SW 1271 (cell line): Measurements from ENCODE around the gene AATK.

Experiments used
- DNase-seq, 2 experiments: peaks; one replicate each; lab custom pipeline; 2025; lab: John Stamatoyannopoulos, UW

The AATK gene

DNA sequence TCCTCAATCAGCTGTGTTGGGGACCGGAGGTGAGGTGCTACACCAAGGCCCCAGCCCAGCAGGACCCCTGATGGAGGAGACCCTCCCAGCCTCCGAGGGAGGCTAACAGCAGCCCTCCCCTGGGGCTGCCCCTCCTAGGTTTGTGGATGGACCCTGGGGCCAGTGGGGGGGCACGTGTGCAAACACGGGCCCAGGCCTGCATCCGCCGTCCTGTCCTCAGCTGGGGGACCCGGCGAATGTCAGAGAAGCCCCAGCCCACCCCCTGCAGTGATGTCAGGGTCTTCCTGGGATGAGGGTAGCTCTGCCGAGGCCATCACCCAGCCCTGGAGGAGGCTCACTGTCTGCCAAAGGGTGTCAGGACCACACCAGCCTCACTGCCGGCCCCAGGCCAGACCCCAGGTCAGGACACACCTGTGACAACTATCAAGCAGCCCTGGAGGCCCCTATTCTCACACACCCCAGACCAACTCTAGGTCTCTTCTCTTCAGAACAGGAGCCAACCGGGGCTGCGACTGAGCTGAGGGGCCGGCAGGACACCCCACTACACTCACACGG is 30.0 kb upstream of the AATK start:
- DNase-seq, result no peak

DNA sequence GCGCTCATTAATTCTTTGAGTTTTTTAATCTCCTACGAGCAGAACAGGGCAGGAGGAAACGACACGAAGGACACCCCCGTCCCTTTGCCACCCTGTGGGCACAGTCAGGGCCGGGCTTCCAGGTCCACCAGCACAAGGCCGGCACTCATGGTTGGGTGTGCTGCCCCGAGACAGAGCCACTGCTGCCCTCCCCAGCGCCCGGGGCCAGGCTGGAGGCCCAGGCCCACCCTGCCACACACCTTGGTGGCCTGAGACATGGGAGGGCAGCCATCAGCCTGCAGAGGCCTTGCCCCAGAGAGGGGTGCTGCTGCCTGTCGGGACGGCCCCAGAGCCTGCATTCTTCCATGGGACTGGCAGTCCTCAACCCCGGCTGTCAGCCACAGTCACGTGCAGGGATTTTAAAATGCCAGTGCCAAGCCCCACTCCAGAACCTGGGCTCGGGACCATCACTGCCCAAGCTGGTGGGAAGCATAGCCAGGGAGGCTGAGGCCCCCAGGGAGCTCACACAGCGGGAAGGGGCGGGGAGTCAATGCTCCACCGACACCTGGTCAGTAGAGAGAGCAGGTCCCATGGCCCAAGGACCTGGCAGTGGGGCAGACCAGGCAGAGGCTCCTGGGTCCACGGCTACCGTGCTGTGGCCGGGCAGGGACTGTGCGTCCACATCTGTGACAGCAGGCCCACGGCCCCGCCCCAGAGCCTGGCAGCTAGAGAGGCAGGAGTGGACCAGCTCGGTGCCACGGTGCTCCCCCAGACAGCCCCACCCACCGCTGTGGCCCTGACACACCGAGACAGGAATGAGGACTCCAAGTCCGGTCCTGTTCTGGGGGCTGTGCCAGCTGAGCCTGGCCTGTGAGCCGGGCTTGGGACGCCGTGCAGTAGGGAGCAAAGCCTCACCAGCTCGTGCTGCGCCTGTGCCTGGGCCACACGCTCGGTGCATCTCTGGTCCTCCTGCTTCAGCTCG is 29.2 kb upstream of the AATK start:
- DNase-seq, result no peak

DNA sequence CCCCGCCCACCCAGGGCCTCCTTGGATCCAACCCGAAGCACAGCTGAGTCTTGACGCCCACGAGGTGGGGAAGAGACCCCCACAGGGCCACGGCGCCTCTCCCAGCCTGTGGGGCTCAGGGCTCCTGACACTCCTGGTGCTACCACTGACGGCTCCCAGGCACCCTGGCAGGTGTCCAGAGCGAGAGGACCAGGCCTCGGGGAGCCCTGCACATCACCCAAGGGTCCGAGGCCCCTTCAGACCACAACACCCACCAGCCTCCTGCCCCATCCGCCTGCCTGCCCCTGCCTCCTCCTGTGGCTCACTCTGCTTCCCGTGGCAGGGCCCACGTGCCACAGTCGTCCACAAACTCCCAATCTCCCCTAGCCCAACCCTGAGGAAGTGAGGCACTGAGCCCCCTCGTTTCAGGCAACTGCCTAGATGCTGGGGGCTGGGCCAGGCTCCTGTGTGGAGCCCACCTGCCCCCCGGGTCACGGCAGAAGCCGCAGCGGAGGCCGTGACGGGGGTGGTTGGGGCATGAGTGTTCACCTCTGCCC is 28.3 kb upstream of the AATK start:
- DNase-seq, result no peak

DNA sequence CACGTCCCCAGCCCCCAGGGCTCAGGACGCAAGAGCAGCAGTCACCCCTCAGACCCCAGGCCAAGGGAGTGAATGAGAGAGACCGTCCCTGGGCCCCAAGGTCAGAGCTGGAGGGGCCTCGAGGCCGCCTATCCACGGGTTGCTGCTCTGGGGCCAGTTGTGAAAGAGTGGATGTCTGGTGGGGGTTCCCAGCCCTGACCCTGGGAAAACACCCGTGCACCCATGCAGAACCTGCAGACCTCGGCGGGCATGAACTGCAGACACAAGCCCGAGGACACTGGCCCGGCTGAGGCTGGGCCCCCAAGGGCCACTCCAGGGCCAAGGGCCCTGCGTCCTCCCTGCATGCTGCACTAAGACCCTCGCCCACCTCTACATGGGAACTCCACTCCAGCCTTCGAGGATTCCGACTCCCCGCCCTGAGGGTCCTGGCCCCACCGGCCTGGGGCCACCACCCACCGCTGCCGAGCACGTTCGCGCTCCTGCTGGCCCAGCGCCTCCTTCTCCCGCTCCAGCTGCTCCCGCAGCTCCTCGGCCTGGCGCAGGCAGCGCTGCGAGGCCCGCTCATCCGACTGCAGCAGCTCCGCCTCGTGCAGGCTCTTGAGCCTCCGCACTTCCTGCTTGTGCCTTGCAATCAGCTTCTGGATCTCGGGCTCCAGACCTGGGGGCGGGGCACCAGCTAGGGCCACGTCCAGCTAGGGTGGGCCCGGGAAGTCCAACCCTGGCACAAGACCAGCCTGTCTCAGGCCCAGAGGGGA is 27.6 kb upstream of the AATK start:
- no peak for DNase-seq

DNA sequence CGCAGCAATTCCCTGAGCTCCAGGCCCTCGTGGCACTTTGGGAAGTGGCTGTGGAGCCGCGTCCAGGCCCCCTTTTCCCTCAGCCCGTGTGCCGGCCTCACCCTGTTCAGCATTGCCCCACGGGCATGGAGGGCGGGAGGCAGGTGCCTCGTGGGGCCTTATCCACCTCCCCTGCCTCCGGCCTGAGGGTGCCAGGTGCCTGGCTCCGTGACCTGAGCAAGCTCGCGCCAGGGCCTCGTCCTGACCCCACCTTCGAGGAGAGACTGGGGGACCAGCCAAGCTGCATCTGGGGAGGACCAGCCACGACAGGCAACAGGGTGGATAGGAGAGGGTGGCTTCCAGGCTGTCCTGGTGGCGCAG is 27.0 kb upstream of the AATK start:
- no peak for DNase-seq

DNA sequence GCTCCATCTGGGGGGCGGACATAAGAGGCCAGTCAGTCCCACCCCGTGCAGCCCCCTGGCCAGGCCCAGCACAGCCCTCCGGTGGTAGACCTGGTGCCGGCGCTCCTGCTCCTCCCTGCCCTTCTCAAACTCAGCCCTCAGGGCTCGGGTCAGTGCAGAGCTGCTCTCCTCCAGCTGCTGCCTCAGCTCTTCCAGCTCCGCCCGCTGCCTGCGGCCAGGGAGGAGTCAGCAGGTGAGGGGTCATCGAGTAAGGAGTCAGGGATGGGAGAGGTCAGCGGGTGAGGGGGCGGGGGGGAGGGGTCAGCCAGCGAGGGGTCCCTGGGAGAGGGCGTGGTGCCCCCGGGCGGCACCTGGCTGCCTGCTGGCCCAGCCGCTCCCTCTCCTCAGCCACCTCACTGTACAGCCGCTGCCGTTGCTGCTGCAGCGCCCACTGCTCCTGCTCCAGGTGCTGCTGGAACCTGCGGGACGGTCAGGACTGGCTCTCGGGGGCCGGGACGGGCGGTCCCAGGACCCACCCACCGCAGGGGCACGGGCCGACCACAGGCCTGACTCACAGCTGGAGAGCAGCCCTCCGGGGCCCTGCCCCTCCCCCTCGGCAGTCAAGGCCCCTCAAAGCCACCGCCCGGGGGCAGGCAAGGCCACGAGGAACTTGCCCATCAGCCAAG is 26.5 kb upstream of the AATK start:
- DNase-seq, result no peak

DNA sequence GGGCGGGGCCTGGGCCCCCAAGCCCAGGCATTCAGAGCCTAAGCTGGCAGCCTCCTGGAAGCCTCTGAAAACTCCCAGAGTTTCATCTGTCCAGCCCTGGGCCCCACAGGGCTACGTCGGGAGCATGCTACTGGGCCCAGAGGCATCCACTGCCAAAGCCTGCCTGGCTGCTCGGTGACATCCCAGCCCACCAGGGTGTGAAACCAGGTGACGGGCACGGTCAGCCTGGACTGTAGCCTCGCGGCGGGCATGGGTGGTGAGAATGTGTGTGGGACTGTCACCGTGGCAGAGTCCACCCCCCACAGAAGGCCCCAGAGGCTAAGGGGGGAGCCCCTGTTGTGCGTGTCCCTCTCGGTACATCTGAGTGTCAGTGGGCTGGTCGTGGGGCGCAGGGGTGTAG is 25.6 kb upstream of the AATK start:
- no peak for DNase-seq

DNA sequence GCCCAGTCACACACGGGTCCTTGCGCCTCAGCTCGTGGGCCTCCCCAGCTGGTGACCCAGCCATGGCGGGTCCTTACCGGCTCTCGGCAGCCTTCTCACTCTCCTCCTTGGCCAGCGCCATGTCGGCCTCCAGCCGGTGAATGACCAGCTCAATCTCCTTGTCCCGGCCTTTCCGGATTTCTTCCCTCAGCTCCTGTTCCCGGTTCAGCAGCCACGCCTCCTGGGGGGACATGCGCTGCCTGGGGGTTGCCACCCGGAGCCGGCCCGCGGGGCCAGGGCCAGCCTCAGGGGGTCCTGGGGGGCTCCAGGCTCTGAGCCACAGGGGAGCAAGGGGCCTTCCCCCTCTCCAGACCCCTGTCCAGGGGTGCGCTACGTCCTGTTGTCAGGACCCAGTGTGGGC is 25.1 kb upstream of the AATK start:
- no peak for DNase-seq

DNA sequence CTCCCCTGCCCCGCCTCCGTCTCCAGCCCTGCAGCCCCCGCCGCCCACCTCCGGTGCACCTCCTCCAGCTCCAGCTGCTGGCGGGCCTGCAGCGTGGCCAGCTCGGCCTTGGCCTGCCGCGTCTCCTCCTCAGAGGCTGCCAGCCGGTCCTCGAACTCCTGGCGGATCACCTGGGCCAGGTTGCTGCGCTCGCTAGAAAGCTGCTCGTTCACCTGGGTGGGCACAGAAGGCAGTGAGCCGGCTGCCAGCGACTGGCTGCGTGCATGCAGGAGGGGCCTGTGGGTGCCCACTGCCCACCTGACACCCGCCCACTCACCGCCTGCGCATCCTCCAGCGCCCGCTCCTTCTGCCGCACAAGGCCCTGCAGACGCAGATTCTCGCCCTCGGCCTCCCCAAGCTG is 24.6 kb upstream of the AATK start:
- no peak for DNase-seq

DNA sequence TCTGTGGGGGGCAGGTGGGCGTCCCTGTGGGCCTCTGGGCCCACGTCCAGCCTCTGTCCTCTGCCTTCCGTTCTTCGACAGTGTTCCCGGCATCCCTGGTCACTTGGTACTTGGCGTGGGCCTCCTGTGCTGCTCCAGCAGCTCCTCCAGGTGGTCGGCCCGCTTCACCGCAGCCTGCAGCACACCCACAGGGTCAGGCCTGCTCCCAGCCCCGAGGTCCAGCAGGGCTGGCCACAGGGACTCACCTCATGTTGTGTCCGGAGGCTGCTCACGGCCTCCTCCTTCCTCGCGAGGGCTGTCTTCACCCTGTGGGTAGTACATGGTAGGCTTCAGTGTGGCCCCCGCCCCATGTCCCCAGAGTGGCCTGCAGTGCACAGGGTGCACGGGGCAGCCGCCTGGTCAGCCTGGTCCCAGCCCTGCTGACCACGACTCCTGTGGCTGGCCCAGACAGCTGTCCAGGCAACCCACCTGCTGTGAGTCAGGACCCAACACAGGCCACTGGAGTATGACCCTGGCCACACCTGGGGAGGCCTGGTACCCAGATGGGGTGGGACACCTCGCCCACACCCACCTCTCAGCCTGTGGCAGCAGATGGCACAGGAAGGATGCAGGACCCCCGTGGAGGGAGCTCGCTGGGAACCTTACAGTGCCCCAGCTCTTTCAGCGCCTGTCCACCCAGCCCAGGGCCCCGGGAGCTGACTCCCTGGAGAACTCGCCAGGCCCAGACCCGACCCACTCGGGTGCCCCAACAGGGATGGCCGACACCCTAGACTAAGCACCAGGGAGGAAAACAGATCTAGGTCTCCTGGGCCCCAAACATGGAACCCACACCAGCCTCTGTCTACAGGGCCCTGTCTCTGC is 23.9 kb upstream of the AATK start:
- no peak for DNase-seq

DNA sequence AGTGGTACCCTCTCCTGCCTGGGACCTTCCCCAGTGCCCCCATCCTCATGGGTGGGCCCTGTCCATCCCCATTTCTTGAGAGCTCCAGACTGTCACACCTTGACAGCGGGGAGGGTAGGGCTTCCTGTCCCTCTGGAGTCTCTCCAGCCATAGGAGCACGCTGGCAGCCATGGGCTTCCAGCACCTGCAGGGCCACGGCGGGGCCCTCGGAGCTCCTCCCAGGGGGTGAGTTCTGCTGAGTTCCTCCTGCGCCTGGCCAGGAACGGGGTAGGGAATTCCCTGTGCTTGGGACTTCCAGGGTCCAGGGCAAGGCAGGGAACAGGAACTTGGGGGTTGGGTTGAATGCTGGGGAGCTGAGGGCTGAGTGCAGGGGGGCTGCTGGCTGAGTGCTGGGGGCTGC is 23.0 kb upstream of the AATK start:
- DNase-seq, result no peak

DNA sequence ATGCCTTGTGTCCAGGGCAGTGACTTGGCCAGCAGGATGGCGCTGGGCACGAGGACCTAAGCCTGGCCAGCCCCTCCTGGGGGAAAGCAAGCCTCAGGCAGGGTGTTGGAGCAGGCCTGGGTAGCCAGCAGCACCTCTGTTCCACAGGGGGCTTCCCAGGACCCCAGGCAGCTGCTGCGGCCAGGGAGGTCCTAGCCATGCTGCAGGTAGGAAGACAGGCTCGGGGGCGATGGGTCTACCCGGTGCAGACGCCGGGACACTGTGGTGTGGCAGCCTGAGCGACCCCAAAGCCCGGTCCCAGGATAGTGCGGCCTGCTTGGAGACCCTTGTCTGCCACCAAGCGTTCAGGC is 22.4 kb upstream of the AATK start:
- DNase-seq, result no peak

DNA sequence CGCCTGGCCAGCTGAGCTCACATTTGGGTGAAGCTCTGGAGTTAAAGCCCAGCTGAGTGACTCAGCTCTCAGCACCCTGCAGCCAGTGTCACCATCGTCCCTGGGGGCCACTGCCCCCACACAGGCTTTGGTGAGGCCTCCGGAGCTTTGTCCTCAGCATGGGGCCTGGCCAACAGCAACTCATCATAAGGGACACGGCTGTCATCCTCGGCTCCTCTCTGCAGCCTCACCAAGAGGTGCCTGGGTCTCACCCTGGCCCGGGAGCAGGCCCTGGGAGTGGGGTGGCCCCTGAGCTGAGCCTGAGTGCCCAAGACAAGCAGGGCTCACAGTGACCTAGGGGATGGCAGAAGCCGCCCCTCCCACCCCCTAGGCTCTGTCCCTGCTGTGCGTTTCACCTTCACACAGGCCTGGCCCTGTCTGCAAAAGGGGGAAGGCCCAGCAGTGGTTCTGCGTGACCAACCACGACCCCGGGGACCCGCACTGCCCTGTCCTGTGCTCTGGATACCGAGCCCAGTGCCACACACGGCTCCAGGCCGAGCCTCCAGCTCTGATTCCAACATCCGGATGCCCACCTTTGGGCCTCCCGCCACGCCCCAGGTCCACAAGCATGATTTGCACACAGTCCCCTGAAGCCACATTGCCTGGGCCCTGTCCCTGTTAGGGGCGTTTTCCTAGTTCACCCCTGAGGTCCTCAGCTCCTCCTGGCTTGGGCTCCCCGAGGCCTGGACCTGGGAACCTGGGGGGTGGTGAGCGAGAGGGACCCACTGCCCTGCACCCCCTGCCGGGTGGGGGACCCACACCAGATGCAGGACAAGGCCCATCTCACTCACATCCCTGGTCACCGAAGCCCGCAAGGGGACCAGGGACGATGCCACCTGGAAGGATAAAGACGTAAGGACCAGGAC is 21.8 kb upstream of the AATK start:
- no peak for DNase-seq

DNA sequence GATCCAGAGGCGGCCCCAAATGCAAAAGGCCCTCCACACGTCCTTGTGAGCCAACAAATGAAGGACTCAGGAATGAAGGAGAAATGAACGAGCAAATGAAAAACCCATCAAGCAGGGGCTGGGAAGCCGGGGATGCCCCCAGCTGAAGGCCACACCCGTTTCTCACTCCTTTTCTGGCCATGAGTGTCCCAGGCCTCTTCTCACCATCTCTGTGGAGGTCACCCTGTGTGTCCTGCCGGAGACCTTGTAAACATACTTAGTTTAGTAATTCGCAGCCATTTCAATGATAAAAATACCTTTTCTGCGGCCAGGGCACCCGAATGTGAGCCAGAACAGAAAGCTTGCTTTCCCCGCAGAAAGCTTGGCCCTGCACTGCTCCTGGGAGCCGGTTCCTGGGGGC is 21.1 kb upstream of the AATK start:
- no peak for DNase-seq

DNA sequence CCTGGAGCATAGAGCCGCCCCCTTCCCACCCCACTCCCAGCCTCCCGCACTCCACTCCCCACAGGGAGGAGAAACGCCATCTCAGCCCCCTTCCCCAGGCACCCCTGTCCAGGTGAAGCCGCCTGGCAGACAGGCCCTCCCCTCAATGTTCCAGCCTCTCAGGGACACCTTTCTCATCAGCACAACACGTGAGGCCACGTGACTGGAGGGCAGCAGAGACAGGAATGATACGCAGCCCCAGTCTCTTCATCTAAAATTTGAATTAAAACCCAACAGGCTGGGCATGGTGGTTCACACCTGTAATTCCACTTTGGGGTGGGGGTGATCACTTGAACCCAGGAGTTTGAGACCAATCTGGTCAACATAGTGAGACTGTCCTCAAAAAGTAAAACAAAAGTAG is 20.2 kb upstream of the AATK start:
- no peak for DNase-seq

DNA sequence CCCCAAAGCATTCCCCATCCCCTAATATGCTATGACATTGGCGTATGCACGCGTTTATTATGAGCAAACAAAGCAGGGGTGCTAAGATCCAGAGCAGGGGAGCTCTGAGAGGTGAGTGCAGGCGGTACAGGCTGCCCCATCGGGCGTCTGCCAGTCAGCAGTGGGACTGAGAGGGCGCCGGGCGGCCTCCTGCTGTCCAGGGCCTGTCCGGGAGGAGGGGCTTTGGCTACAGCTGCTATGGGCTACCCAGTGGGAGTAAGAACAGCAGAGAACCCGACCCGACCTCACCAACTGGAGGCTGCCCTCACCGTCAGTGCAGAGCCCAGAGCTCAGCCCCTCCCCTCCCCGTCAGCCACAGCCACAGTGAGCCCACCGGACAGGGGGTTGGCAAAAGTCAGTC is 18.5 kb upstream of the AATK start:
- no peak for DNase-seq

DNA sequence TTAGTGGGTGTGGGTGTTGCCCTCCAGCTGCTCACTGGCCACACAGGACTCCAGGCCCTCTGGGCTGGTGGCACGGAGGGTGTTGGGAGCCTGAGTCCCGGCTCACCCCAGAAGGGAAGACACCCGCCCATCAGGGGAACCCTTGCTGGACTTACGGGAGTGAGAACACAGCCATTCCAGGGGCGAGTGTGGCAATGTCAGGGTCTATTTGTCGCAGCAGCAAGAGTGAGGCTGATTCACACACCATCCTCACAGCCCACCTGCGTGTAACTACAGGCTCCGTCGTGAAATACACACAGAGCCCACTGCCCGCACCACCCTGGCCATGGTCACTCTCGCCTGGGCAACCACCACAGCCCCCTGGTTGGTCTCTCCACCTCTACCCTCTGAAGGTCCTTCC is 17.8 kb upstream of the AATK start:
- no peak for DNase-seq

DNA sequence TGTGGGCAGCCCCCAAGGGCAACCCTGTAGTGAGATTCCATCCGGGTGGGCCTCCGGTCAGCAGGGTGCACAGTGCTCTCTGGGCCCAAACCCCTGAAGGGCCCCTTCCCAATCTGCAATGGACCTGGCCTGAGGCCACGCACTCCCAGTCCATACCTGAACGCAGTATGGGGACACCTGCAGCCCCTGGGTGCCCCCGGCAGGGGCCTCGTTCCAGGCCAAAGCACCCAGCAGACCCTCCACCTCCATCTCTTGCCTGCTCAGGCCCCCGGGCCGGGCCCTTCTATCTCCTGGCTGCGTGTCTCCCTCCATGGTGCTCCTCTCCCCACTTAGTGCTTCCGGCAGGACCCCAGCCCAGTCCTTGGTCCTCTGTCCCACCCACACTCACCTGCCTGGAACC is 17.3 kb upstream of the AATK start:
- no peak for DNase-seq

DNA sequence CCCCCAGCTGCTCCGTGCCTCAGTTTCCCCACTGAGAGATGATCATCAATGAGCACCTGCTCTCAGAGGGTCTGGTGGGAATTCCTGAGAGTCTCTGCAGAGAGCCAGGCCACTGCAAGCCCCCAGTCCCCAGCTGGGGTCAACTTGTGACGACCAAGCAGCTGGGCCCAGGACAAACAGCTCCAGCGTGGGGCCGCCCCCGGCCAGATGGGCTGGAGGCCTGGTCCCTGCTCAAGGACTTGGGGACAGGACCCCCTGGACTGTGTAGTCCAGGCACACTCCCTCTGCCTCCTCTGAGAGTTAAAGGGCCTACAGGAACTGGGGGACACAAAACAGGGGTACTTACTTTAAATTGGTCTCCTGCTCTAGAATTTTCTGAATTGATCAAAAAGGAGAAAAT is 16.6 kb upstream of the AATK start:
- DNase-seq, result no peak

DNA sequence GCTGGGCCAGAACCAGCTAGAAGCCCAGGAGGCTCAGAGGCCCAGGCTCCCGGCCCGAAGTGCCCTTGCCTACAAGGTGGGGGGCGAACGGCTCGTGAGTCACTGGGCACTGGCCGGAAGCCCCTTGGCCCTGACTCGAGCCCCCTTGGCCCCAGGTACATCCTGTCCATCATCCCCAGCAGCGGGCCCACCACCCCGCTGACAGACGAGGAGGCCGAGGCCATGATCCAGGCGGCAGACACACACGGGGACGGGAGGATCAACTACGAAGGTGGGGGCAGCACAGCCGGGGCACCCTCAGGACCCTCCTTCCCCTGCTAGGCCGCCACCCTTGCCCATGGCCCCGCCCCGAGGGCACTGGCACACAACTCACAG is 15.8 kb upstream of the AATK start:
- DNase-seq, result no peak
